ENCODE measurements around the gene HACE1.

DNA sequence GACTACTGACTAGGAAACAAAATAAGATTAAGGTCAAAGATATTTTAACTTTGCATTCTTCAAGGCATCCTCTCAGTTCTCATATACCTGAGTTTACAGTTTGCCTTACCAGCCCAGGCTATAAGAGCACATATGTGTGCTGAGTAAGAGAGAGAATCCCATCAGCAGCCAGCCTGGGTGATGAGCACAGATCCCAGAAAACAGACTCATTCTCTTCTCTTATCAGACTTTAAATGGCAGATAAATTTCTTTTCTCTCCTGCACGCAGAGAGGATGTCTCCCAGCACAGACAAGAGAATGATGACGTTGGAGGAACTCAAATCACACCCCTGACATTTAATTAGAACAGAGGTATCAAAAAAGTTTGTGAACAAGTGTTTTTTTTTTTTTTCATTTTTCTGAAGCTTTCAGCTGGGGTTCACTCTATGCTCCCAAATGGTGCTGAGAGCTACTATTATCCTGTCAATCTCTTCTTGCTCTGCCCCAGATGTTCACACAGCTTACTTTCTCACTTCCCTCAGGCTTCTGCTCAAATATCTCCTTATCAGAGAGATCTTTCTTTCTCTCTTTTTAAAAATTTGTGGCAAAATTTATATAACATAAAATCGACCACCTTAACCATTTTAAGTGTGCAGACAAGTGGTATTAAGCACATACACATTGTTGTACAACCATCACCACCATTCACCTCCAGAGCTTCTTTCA, 22.4 kb upstream of the HACE1 start:
- TF ChIP-seq EP300 (IDR thresholded peaks at IDR 0.05), result no peak
- no peak for TF ChIP-seq POLR2A (IDR thresholded peaks at IDR 0.05)
- no peak for TF ChIP-seq POLR2AphosphoS5 (IDR thresholded peaks at IDR 0.05)

Measured in gastroesophageal sphincter (tissue), 2 donors.